AG08395 (cell line): ENCODE results near the gene FLAD1.
A peak's percentile ranks its signal among the peaks of the same experiment; 100 is the strongest.

Experiments used
- DNase-seq: peaks from one replicate; pipeline ENCODE4 v3.0.0; 2012; ENCODE audit warnings: mixed read lengths, low spot score

The FLAD1 gene

GRCh38 chr1:154952664-154953063 is 30.5 kb upstream of the FLAD1 start:
- no peak for DNase-seq

- DNase-seq: no peak
Observed at GRCh38 chr1:154953611-154954038, 29.5 kb upstream of the FLAD1 start.

GRCh38 chr1:154954541-154954940 is 28.6 kb upstream of the FLAD1 start:
- DNase-seq: no peak

- peak; percentile 67 for DNase-seq
Observed at GRCh38 chr1:154955039-154955717, 28.0 kb upstream of the FLAD1 start.

GRCh38 chr1:154955718-154956543 is 27.2 kb upstream of the FLAD1 start, which contains the start of gene PBXIP1:
Gene PBXIP1 (minus strand): TSS chr1:154956099. CDS start chr1:154953721, 2,378 bp downstream.
- DNase-seq: peak; percentile 98

- no peak for DNase-seq
Observed at GRCh38 chr1:154956544-154956941, 26.6 kb upstream of the FLAD1 start.

- no peak for DNase-seq
Observed at GRCh38 chr1:154957091-154957657, 26.0 kb upstream of the FLAD1 start.

- DNase-seq: no peak
Observed at GRCh38 chr1:154958036-154958435, 25.1 kb upstream of the FLAD1 start.

- no peak for DNase-seq
Observed at GRCh38 chr1:154958681-154959425, 24.3 kb upstream of the FLAD1 start.

- no peak for DNase-seq
Observed at GRCh38 chr1:154959426-154959780, 23.7 kb upstream of the FLAD1 start.

- no peak for DNase-seq
Observed at GRCh38 chr1:154960446-154961136, 22.6 kb upstream of the FLAD1 start.

- peak; percentile 78 for DNase-seq
Observed at GRCh38 chr1:154961207-154962155, 21.7 kb upstream of the FLAD1 start, which contains the start of gene PYGO2. Gene PYGO2 (minus strand): TSS chr1:154961782. CDS start chr1:154961576, 206 bp downstream.

GRCh38 chr1:154962156-154962749 is 20.9 kb upstream of the FLAD1 start:
- no peak for DNase-seq

GRCh38 chr1:154962795-154963330 is 20.3 kb upstream of the FLAD1 start:
- DNase-seq: no peak

- no peak for DNase-seq
Observed at GRCh38 chr1:154963643-154964042, 19.5 kb upstream of the FLAD1 start.

GRCh38 chr1:154964359-154964758 is 18.8 kb upstream of the FLAD1 start:
- DNase-seq: no peak

- DNase-seq: no peak
Observed at GRCh38 chr1:154966111-154966510, 17.0 kb upstream of the FLAD1 start.

- DNase-seq: no peak
Observed at GRCh38 chr1:154967331-154967950, 15.7 kb upstream of the FLAD1 start.

GRCh38 chr1:154968731-154969130 is 14.4 kb upstream of the FLAD1 start:
- no peak for DNase-seq
